GM23338 (cell line): Measurements from ENCODE around the gene OPRM1. TPM values are rescaled to one million over a fixed set of nuclear protein-coding genes. Genes with fewer than 3 reads are reported as not detected.

Experiments
- ATAC-seq: fragments of 200-7000 bp; cut with Tn5 transposase; 3 replicates; pipeline ENCODE4 v1.9.1; 2020
- DNase-seq: peaks from one replicate; pipeline ENCODE4 v3.0.0-alpha.2; 2015; ENCODE audit warnings: low spot score
- H2AFZ ChIP-seq: fragments of 200-600 bp; sonication (generic); 2 replicates; pipeline ENCODE4 v1.8.0; 2016; ENCODE audit warnings: antibody characterized with exemption, mild to moderate bottlenecking, moderate library complexity
- H3F3A ChIP-seq: fragments of 200-600 bp; sonication (generic); replicated peaks from 2 replicates; pipeline ENCODE4 v1.8.0; 2017; ENCODE audit warnings: antibody characterized with exemption, mixed run types, low read depth
- H3K27ac ChIP-seq: fragments of 200-600 bp; sonication (generic); 2 replicates; pipeline ENCODE4 v1.6.1; 2016; ENCODE audit warnings: low read depth
- H3K27me3 ChIP-seq: fragments of 200-600 bp; sonication (generic); 2 replicates; pipeline ENCODE4 v1.8.0; 2016; ENCODE audit warnings: mild to moderate bottlenecking, mixed run types, moderate library complexity; ENCODE audit not compliant: insufficient read depth
- H3K36me3 ChIP-seq: fragments of 200-600 bp; sonication (generic); 2 replicates; pipeline ENCODE4 v1.8.0; 2016; ENCODE audit warnings: mild to moderate bottlenecking; ENCODE audit not compliant: insufficient read depth
- H3K4me1 ChIP-seq: fragments of 200-600 bp; sonication (generic); 2 replicates; pipeline ENCODE4 v1.8.0; 2016; ENCODE audit warnings: mild to moderate bottlenecking, moderate library complexity; ENCODE audit not compliant: insufficient read depth
- H3K4me2 ChIP-seq: fragments of 200-600 bp; sonication (generic); 2 replicates; pipeline ENCODE4 v1.7.1; 2017; ENCODE audit warnings: mixed run types
- H3K4me3 ChIP-seq: fragments of 200-600 bp; sonication (generic); 2 replicates; pipeline ENCODE4 v1.6.1; 2016; ENCODE audit warnings: mixed run types
- H3K79me2 ChIP-seq: fragments of 200-600 bp; sonication (generic); replicated peaks from 2 replicates; pipeline ENCODE4 v1.8.0; 2017; ENCODE audit warnings: mild to moderate bottlenecking; ENCODE audit not compliant: insufficient read depth
- H3K9me2 ChIP-seq: fragments of 200-600 bp; sonication (generic); 2 replicates; pipeline ENCODE4 v1.8.0; 2017; ENCODE audit not compliant: insufficient read depth
- H4K20me1 ChIP-seq: fragments of 200-600 bp; sonication (generic); replicated peaks from 2 replicates; pipeline ENCODE4 v1.8.0; 2017; ENCODE audit warnings: mild to moderate bottlenecking; ENCODE audit not compliant: insufficient read depth
- H3K27ac Mint-ChIP-seq: 2 replicates; pipeline ENCODE4 v1.8.0; 2020; ENCODE audit warnings: inconsistent platforms, mild to moderate bottlenecking, moderate library complexity, mixed read lengths
- H3K27me3 Mint-ChIP-seq: 3 replicates; pipeline ENCODE4 v1.8.0; 2022; ENCODE audit warnings: low read depth, mild to moderate bottlenecking, moderate library complexity, mixed read lengths, inconsistent platforms; ENCODE audit not compliant: insufficient read depth, poor library complexity
- H3K36me3 Mint-ChIP-seq: 3 replicates; pipeline ENCODE4 v1.8.0; 2021; ENCODE audit warnings: low read depth, mild to moderate bottlenecking, inconsistent platforms, moderate library complexity, mixed read lengths
- H3K4me1 Mint-ChIP-seq: 3 replicates; pipeline ENCODE4 v1.8.0; 2020; ENCODE audit warnings: mild to moderate bottlenecking, inconsistent platforms, mixed read lengths
- H3K4me3 Mint-ChIP-seq: 3 replicates; pipeline ENCODE4 v1.8.0; 2021; ENCODE audit warnings: moderate library complexity, mild to moderate bottlenecking, inconsistent platforms, mixed read lengths
- H3K9me3 Mint-ChIP-seq: 3 replicates; pipeline ENCODE4 v1.8.0; 2020; ENCODE audit warnings: moderate library complexity, mild to moderate bottlenecking, inconsistent platforms, mixed read lengths
- ETS1 ChIP-seq: IDR thresholded peaks from 2 replicates; pipeline ENCODE4 v1.6.1; 2016; ENCODE audit warnings: antibody characterized with exemption
- EZH2 ChIP-seq: fragments of 200-600 bp; sonication (generic); IDR thresholded peaks from one replicate; pipeline ENCODE4 v1.8.0; 2017; ENCODE audit warnings: antibody characterized with exemption, mild to moderate bottlenecking, low read depth; ENCODE audit not compliant: unreplicated experiment
- JUNB ChIP-seq: IDR thresholded peaks from one replicate; pipeline ENCODE4 v1.6.1; 2016; ENCODE audit warnings: antibody characterized with exemption; ENCODE audit not compliant: unreplicated experiment
- POLR2AphosphoS5 ChIP-seq: IDR thresholded peaks from 2 replicates; pipeline ENCODE4 v1.6.1; 2016; ENCODE audit warnings: antibody characterized with exemption, low read depth
- REST ChIP-seq: IDR thresholded peaks from one replicate; pipeline ENCODE4 v1.6.1; 2018; ENCODE audit warnings: antibody characterized with exemption; ENCODE audit not compliant: unreplicated experiment
- STAT1 ChIP-seq: IDR thresholded peaks from one replicate; pipeline ENCODE4 v1.6.1; 2016; ENCODE audit warnings: antibody characterized with exemption; ENCODE audit not compliant: unreplicated experiment
- ZNF114 ChIP-seq: fragments of 250-450 bp; sonication (Bioruptor Pico); IDR thresholded peaks from 2 replicates; pipeline ENCODE4 v1.5.0; 2020; ENCODE audit warnings: mild to moderate bottlenecking, moderate library complexity
- ZNF331 ChIP-seq: fragments of 250-450 bp; sonication (Bioruptor Pico); IDR thresholded peaks from 2 replicates; pipeline ENCODE4 v1.5.0; 2020; ENCODE audit warnings: low read depth, mild to moderate bottlenecking, moderate library complexity
- polyA plus RNA-seq: library from polyadenylated mRNA; unstranded; fragments of >200 nt; fragmentation: Nextera tagmentation; extraction: Ambion mirVana; gene quantifications from 2 replicates; pipeline ENCODE4 v1.2.1, GENCODE V29; 2016
- total RNA-seq: library from RNA; depleted of rRNA; stranded (reverse); fragments of >200 nt; shearing (Covaris generic); gene quantifications from 2 replicates; pipeline ENCODE4 v1.2.3, GENCODE V29; 2014

The OPRM1 gene
- total and polyA plus RNA-seq, 2 experiments from 2014 or later: 0.52 TPM; not detected in 1

DNA sequence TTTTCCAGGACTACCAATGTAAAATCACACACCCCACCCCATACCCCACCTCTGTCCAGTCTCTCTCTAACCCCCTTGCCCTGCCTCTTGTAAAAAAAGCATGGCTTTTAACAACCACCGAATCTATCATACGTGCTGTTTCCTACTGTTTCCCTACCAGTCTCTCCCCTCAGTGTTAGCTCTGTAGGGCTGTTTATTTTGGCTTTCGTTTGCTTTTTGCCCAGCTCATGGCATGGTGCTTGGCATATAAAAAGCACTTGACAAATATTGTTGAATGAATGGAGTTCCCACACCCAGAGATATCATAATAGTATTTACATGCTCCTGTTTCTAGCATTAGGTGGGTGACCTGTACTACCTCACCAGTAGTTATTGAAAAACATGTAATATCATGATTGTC lies 148.2 kb downstream of the OPRM1 start (continued):
- TF ChIP-seq REST: no peak

DNA sequence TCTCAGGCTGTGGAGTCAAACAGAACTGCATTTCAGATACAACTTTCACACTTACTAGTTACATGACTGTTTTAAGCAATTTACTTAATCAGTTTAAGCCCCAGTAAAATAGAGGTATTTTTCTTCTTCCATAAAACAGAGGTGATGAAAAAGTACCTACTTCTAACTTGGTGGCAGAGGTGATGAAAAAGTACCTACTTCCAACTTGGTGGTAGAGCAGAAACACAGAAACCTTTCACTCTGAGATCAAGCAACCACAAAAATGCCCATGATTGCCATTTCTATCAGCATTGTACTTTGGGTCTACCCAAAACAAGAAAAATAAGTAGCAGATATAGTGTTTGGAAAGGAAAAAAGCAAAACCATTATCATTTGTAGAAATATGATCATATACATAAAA lies 148.7 kb downstream of the OPRM1 start:
- Histone ChIP-seq H3K9me2 (0 out of 2 replicates have a peak, but pooled peaks cover 3% of the 10 kb centered on the region), H3F3A (no peaks in the 10 kb centered on the region), H3K27ac (no peak overlapping the region), H3K36me3 (no peaks in the 10 kb centered on the region), H2AFZ (no peak overlapping the region), H4K20me1 (no peaks in the 10 kb centered on the region), H3K4me3 (no peak overlapping the region), H3K79me2 (no peaks in the 10 kb centered on the region), H3K4me2 (no peak overlapping the region), H3K27me3 (no peaks in the 10 kb centered on the region), H3K4me1 (no peaks in the 10 kb centered on the region)
- ATAC-seq (no peak), DNase-seq (no peak)
- no peak overlapping the region for H3K27ac Mint-ChIP-seq
- H3K36me3 Mint-ChIP-seq: no peaks in the 10 kb centered on the region
- no peaks in the 10 kb centered on the region for H3K27me3 Mint-ChIP-seq
- TF ChIP-seq JUNB (no peak), POLR2AphosphoS5 (no peak), EZH2 (no peak), ZNF331 (no peak), ETS1 (no peak), STAT1 (no peak), ZNF114 (CRISPR knock-in tag) (no peak)
- H3K4me1 Mint-ChIP-seq: no peaks in the 10 kb centered on the region
- no peaks in the 10 kb centered on the region; the same call in 1 of the 3 replicates for H3K9me3 Mint-ChIP-seq
- no peak overlapping the region for H3K4me3 Mint-ChIP-seq

- Mint-ChIP-seq H3K4me3 (no peak overlapping the region), H3K27me3 (no peaks in the 10 kb centered on the region), H3K9me3 (no peaks in the 10 kb centered on the region; the same call in 2 of the 3 replicates), H3K4me1 (no peaks in the 10 kb centered on the region), H3K36me3 (no peaks in the 10 kb centered on the region; the same call in 1 of the 3 replicates), H3K27ac (no peak overlapping the region)
- Histone ChIP-seq H3K27me3 (no peaks in the 10 kb centered on the region), H3K4me2 (no peak overlapping the region), H3K4me1 (no peaks in the 10 kb centered on the region), H3K27ac (no peak overlapping the region), H3F3A (no peaks in the 10 kb centered on the region), H4K20me1 (no peaks in the 10 kb centered on the region), H3K9me2 (no peaks in the 10 kb centered on the region), H3K79me2 (no peaks in the 10 kb centered on the region), H3K4me3 (no peak overlapping the region), H2AFZ (no peak overlapping the region), H3K36me3 (no peaks in the 10 kb centered on the region)
- DNase-seq: no peak
- no peak for ATAC-seq
- TF ChIP-seq ETS1: no peak
These were observed 157.4 kb downstream of the OPRM1 start for GRCh38 chr6:154196333-154196885.
